Ovary (tissue), 3 donors: ENCODE results near the gene BRAT1.

Experiments used
- EP300 ChIP-seq: sonication (generic); formaldehyde crosslinking; IDR thresholded peaks from one replicate; pipeline ENCODE4 v1.6.1; 2017; ENCODE audit warnings: antibody characterized with exemption
- POLR2A ChIP-seq: fragments of 450-650 bp; IDR thresholded peaks from one replicate; pipeline ENCODE4 v1.6.1; 2017; ENCODE audit warnings: antibody characterized with exemption, mild to moderate bottlenecking, moderate library complexity
- TF ChIP-seq, protein P1 (sequence below), 3 donors: fragments of 450-650 bp in 2 of 3; fragments of 200-600 bp in 1 of 3; IDR thresholded peaks; one replicate each; pipeline versions ENCODE4 v1.5.1 to v1.8.0; 2016 to 2022; ENCODE audit warnings: antibody characterized with exemption in 3 of 3, mild to moderate bottlenecking in 1 of 3
- donor health status: DM: no; HTN: no; CAD: no.

DNA sequence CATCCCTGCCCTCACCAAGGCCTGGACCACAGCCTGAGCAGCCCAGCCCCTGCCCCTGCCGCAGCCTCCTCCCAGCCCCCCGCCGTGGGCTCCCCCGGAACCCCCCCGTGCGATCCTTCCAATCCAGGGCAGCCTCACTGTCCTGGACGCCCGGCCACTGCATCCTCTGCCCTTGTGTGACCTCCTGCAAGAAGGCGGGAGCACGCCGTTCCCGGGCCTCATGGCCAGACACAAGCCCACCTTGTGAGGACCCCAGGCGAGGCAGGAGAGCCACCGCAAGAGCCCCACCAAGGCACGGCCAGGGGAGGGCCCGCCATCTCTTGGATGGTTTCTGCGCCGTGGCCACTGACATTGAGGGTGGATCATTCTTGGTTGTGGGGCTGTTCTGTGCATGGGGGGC is 43.6 kb downstream of the BRAT1 start:
- TF ChIP-seq POLR2A (no peak), EP300 (no peak)
- TF ChIP-seq, protein P1, sequence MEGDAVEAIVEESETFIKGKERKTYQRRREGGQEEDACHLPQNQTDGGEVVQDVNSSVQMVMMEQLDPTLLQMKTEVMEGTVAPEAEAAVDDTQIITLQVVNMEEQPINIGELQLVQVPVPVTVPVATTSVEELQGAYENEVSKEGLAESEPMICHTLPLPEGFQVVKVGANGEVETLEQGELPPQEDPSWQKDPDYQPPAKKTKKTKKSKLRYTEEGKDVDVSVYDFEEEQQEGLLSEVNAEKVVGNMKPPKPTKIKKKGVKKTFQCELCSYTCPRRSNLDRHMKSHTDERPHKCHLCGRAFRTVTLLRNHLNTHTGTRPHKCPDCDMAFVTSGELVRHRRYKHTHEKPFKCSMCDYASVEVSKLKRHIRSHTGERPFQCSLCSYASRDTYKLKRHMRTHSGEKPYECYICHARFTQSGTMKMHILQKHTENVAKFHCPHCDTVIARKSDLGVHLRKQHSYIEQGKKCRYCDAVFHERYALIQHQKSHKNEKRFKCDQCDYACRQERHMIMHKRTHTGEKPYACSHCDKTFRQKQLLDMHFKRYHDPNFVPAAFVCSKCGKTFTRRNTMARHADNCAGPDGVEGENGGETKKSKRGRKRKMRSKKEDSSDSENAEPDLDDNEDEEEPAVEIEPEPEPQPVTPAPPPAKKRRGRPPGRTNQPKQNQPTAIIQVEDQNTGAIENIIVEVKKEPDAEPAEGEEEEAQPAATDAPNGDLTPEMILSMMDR (IDR thresholded peaks at IDR 0.05), result no peak
